GM18951 (cell line): ENCODE results near the gene CELF2.

ENCODE experiments used
- POLR2A ChIP-seq: IDR thresholded peaks from 4 replicates; pipeline ENCODE4 v1.6.1; 2011; ENCODE audit warnings: mild to moderate bottlenecking; ENCODE audit not compliant: insufficient read length, insufficient read depth; ENCODE audit errors: extremely low read depth
- in situ Hi-C: fragments of 300-500 bp; cut with MboI; formaldehyde crosslinking; loops from one replicate; pipeline ENCODE4 v1.12.0; 2022; ENCODE audit warnings: low sequenced_read_pairs, mixed read lengths, inconsistent platforms; ENCODE audit not compliant: unreplicated experiment

The CELF2 gene

DNA sequence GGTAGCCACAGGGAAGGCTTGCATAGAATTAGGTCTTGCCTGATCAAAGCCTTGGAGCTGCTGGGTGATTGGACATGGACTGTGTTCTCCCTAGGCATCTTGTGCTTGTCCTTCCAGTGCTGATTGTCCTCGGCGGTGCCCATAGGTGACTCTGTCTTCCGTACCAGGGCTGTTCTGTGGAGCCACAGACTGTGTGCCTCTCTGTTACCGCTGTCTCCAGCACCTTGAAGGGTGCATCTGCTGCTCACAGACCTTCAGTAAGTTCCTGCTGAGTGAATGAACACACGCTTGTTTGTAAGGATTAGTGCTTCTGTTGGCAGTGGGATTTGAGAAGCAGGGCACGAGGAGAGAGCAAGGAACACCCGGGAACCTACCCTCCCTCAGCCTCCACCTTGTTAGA lies 116.7 kb downstream of the CELF2 start:
- TF ChIP-seq POLR2A = no peak
- in situ Hi-C loops = no loop called here

DNA sequence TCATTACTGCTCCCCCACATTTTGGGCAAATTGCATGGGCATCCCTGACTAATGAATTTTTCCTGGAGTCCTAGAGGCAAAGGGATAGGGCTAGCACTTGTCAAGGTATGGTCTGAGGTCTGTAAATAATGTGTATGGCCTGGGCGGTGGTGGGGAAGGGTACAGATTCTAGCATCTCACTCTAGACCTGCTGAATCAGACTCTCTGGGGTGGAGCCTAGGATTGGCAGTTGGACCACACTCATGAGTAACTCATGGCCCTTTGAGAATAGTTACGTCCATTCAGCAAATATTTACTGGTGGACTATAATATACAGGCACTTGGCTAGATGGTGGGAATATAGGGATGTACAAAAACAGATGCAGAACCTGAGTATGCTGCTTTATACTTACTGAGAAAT lies 118.0 kb downstream of the CELF2 start:
- TF ChIP-seq POLR2A = no peak
- in situ Hi-C loops = no loop called here

DNA sequence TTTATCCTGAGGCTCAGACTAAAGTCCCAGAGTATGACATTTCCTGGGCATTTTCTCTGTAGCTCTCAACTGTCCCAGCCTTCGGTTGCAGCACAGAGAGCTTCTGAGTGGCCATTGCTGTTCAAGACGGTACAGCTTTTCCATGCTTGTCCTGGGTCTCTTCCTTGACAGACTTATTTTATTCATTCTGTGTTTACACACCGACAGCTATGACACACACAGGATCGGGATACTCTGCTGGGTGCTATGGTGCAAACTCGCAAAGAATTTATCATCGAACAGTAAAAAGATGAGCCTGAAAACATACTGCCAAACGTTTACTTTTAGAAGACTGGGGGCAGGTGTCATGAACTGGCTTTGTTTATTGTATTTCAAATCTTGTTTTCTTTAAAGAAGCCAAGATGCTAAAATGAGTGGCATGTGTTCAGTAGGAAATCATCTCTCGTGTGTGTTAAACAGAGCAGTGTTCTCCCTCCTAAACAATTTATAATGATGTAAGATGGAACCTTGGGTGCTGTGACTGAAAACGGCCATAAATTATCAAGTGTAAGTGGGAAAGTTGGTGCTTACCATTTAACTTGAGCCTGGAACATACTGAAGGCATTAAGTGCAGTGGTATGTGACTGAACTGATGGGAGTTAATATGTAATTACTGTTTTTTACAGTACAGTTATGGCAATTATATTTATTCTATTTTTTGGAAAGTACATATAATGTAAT lies 120.8 kb downstream of the CELF2 start:
- in situ Hi-C loops = no loop called here
- no peak for TF ChIP-seq POLR2A

DNA sequence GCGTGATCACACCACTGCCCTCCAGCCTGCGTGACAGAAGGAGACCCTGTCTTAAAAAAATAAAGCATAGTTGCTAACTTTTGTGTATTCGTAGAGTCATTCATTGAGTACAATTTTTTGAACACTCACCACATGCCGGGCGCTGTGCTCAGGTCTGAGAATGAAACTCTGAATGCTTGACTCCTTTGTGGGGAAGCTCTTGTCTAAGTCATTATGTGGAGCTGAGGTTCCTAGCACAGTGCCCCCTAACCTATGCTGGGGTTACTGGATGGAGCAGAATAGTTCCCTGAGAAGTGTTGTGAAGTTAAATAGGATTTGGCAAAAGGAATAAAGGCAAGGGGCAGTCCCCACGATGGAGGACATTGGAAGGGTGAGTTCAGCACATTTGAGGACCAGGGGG lies 123.3 kb downstream of the CELF2 start:
- in situ Hi-C loops = no loop called here
- TF ChIP-seq POLR2A = no peak

DNA sequence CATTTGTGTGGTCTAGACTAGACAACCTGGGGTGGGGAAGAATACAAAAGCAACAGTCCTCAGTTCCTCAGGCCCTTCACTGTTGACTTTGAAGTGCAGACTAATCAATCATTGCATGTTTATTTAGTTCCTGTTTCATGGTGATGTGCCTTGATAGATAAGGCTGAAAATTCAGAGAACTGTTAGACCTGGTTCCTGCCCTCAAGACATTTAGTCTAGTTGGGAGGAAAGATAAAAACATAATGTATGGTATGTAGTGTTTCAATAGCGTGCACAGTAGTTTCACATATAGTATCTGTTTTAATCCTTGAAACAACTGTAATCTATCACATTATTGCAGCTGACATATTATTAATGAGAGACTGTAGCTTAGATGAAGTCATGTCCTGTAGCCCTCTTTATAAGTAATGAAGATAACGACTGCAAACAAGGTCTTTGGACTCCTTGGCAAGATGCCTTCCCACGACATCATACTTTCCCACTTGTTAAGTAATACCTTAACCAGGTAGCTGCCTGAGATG lies 124.0 kb downstream of the CELF2 start:
- TF ChIP-seq POLR2A = no peak
- in situ Hi-C loops = no loop called here

DNA sequence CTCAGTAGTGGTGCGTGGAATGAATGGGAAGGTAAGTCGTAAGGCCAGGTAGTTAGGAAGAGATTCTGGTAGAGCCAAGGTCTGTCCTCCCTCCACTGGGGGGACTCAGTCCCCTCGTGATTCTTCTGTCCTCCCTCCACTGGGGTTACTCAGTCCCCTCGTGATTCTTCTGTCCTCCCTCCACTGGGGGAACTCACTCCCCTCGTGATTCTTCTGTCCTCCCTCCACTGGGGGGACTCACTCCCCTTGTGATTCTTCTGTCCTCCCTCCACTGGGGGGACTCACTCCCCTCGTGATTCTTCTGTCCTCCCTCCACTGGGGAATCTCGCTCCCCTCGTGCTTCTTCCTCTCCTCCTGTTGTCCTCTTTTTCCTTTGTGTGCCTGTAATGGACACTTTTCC lies 125.1 kb downstream of the CELF2 start:
- no peak for TF ChIP-seq POLR2A
- in situ Hi-C loops = no loop called here

DNA sequence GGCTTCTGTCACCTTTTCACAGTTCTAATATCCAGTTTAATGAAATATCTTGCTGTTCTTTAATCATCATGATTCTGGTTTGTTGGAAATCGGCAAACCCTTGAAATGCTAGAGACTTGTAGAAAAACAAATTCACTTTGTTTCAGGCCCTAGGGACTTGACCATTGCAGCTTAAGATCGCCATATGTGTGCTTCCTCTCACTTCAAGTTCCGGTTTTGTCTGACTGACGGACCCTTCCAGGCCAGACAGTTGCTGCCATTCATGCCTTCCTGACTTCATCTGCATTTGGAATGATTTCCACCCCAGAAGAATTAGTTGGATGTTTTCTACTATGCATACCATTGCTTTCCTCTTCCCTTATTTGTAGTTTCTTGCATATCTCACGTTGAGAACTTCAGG lies 125.6 kb downstream of the CELF2 start:
- TF ChIP-seq POLR2A = no peak
- in situ Hi-C loops = no loop called here

DNA sequence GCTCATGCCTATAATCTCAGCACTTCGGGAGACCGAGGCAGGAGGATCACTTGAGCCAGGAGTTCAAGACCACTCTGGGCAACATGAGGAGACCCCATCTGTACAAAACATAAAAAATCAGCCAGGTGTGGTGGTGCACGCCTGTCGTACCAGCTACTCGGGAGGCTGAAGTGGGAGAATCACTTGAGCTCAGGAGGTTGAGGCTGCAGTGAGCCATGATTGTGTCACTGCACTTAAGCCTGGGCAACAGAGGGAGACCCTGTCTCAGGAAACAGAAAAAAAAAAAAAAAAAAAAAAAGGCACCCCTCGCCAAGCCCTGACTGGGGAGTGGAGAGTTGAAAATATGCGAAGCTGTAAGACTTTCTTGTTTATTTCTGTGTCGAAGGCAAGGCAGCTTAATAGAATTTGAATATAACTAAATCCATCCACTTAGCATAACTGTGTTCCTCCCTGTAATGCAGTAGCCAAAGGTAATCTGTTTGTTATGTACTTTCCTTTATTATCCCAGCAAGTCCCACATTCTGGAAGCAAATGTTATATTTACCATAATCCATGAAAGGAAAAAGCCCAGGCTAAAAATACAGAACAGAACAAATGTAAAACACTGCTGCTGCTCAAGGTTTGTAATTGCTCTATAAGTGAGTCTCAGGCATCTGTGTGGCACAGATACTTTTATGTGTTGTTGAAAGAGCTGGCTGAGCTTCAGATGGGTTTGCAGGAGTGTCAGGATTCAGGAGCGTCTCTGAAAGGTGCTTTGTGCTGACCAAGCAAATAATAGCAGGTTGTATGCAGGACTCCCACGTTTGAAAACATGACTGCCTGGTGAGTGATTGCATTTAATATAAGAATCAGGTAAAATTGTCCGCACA lies 127.2 kb downstream of the CELF2 start:
- TF ChIP-seq POLR2A = no peak
- in situ Hi-C loops = no loop called here

DNA sequence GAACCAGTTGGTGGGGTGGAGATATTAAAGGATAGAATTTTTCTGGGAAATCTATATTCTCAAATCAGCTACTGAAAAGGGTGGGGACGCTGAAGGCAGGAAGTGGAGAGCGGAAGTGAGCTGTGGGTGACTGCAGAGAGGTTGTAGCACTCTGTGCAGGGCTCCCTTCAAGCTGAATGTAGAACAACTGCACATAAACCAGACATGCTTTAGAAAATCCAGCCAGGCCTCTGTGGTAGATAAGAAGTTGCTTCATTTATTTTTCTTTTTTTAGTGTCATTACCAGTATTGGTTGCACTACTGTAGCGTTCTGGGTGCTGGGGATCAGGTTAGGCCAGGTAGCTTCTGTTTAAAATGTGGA lies 127.8 kb downstream of the CELF2 start:
- TF ChIP-seq POLR2A = peak; percentile 16
- in situ Hi-C loops = no loop called here

DNA sequence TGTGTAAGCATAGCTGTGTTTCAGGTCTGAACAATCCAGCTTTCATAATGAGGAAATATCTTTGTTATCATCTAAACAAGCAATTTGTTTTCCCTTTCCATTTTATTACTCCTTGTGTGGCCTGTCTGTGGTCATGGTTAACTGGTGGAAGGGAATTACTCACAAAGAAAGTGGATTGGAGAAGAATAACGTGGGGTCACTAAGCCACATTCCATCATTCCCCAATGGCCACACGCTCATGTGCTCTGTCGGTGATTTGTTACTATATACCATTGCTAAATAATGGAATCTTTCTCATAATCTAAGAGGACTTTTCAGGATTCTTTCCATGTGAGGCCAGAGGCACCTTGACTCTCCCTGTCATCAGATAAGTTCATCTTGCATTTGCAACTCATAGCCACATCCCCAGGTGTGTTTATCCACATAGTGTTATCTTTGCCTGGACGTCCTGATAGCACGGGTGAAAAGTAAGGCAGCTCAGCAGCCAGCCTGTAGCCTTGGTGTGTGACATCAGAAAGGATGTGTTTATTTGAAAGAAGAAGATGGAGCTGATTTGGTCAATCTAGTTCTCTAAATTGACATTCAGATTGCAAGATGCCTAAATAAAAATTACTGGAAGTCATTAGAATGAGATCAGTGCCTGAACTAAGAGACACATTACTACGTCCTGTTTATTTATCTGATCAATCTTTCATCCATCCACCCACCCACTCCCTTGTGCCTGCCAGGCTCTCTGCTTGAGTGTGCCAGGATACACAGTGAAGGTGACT lies 128.9 kb downstream of the CELF2 start:
- no peak for TF ChIP-seq POLR2A
- in situ Hi-C loops = no loop called here

DNA sequence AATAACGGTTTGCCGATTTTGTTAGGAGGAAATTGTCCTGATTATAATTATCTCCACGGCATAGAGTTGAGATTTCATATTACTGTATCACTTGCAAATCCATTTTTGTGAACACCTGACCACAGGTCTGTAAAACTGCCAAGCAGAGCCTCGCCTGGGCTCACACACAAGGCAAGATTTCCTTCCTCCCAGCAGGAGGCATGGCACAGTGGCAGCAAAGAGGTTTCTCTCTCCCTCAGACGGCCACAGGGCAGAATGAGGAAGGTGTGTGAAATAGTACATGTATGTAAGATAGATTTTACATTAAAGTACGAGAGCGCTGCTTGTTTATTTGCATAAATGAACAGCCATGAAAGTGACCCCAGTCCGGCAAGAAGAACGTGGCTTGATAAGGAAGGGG lies 130.1 kb downstream of the CELF2 start:
- in situ Hi-C loops = no loop called here

DNA sequence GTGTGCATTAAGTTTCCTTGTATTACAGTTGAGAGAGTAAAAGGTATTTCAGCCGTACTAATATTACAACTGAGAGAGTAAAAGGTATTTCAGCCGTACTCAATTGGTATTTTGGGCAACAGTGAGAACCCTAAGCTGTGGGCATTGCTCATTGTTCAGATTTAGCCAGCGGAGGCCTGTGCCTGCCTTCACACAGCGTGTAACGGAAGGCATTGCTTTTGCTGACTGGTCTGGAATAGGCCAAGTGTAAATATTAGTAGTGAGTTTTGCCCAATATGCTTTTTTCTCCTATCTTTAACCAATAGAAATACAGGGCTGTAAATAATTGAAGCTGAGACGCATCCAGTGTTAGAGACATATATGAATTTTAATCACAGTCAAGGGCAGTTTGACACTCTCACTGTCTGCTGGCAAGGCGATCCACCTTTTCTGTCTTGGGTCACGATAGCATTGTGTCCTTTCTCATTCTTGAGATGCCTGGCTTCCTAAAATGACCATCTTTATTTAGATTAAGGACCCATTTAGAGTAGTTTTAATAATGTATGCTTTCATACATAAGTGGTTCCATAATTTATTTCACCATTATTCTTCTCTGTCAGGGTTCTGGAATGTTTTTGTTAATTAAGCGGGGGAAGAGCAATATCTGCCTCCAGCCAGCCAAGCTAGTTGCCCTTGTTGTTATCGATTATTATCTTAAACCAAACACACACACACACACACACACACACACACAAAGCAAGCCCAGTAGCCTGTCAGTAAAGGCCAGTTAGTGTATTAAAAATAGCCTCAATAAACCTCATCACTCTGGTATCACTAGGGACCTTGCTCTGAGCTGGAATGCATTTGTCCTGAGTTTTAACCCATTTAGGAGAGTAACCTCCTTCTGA lies 130.7 kb downstream of the CELF2 start:
- TF ChIP-seq POLR2A = no peak
- in situ Hi-C loops = no loop called here

More for the DNA sequence above, 130.1 kb downstream of the CELF2 start:
- no peak for TF ChIP-seq POLR2A

DNA sequence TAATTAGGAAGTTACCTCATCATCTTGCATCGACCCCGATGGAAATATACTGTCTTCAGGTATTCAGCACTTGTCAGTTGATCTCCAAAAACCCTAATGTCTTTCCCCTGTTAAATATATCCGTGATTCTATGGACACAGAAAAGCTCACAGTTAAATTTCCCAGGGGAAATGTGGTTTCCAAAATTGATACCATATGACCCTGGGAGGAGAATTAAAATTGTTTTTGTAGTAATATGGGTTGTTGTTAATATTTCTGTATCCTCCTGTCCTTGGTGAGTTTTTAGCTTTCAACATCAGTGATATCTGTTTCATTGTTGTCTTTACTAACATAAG lies 132.1 kb downstream of the CELF2 start:
- in situ Hi-C loops = no loop called here
- no peak for TF ChIP-seq POLR2A

DNA sequence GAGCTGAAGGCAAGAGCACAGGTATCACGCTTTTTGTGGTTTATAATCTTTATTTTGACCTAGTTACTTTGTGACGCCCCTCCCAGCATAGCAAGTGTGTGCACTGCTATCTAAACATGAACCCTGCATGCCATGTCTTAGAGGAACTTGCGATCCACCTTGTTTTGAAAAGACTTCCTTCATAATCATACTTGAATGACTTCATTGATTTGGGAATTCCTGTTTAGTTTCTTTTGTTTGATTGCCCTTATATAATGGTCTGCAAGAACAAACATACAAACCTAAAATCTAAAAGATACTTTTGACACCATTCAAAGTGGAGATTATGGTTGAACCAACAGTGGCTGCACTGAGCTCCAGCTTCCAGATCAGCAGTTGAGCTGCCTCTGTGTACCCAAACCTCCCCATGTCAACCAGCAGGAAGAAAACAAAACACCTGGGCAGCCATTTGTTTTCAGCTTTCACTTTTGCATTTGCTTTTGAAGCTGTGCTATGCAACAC lies 132.6 kb downstream of the CELF2 start:
- in situ Hi-C loops = no loop called here
- TF ChIP-seq POLR2A = no peak
